GM19397 (cell line): ENCODE data around the gene GHRL.
A peak's percentile ranks its signal among the peaks of the same experiment; 100 is the strongest.

ENCODE experiments used
- ATAC-seq: cut with Tn5 transposase; IDR thresholded peaks from one replicate; pipeline ENCODE4 v1.9.1; 2021; ENCODE audit warnings: mild to moderate bottlenecking, moderate library complexity; ENCODE audit not compliant: unreplicated experiment

The GHRL gene

DNA sequence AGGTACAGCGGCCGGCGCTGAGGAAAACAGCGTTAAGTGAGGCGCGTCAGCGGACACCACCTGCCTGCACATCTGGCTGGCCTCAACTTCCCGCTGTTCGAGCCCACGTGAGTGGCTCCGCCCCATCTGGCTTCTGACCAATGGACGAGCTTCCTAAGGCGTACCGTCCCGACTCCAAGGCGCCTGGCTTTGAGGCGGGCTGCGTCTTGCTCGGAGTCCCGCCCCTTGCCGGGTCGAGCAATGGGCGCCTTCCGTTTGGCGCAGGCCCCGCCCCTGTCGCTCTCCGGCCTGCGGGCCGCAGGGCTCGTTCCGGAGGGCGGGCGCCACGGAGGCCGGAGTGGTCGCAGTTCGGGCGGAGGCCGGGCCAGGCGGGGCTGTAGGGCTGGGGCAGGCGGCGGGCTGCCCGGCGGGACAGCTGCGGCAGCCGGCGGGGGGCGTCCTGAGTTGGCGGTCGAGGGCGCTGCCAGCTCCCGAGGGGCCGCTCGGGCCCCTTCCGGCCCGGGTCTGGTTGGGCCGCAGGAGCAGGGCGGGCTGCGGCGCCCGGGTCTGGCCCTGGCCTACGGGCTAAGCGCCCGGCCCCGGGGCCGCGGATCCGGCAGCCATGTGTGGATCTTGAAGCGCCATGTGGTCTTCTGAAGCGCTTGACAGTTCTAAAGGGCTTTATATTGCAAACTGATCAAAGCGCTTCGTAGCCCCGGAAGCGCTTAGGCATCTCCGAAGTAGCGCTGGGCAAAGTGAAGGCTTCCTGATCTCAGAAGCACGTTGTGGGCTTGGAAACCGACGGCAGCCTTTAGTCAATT lies 44.4 kb downstream of the GHRL start, which contains the start of gene TATDN2:
Gene TATDN2 (plus strand): TSS at position 276 of the 800 bp plus-strand sequence. CDS start 742 bp downstream, outside the sequence.
- peak; percentile 94 for ATAC-seq

GRCh38 chr3:10247679-10248183 lies 45.0 kb downstream of the GHRL start:
- no peak for ATAC-seq

DNA sequence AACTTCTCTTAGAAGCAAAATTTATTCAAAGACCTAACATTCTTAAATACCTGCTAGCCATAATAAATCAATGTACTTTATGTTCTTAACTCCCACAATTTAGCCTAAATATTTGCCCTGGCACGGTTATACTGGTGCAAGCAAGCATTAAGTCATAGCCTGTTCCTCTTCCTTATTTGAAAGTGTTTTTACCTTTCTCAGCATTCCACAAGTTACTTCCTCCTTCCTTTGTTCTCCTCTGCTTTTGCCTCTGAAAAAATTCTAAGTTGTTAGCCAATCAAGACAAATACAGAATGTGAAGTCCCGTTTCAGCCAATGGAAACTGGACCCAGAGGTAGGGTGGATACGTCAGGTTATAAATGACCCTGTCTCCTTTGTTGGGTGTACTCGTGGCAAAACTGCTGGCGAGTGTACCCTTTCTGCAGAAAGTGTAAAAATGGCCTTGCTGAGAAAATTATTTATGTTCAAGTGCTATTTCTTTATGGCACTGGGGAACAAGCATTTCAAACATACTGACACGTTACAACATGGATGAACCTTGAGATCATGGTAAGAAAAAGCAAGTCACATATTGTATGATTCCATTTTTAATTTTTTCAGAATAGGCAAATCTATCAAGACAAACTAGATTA lies 47.5 kb downstream of the GHRL start:
- ATAC-seq, result no peak

DNA sequence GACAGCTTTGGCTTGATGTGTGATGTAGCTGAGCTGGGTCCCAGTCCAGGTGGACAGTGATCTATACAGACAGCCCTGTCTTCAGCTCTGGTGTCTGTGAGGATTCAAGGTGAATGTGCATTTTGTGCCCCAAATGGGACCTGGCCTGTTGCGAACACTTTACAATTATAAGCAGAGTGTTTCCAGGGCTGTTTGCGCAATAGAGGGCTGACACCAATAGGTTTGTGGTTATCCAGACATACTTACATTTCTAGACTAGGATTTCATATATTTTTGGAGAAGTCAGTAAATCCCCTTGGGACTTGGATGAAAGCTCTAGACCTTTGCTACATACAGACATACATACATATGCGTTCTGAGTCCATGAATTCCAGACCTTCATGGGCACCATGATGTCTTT lies 48.7 kb downstream of the GHRL start:
- no peak for ATAC-seq

- no peak for ATAC-seq
Observed at GRCh38 chr3:10242182-10243065, 50.3 kb downstream of the GHRL start.

DNA sequence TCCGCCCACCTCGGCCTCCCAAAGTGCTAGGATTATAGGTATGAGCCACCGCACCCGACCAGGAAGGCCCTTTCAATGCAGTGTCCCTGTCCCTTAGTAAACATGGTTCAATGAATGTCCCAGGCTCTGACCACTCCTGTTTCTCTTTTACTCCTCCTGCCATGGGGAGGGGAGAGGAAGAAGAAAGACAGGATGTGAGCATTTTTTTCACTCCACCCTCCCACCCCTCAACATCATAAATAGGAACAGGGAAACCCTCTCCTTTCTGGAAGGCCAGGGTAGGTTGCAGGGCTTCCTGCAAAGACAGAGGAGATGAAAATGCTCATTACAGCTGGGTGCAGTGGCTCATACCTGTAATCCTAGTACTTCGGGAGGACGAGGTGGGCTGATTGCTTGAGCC lies 51.9 kb downstream of the GHRL start:
- no peak for ATAC-seq

DNA sequence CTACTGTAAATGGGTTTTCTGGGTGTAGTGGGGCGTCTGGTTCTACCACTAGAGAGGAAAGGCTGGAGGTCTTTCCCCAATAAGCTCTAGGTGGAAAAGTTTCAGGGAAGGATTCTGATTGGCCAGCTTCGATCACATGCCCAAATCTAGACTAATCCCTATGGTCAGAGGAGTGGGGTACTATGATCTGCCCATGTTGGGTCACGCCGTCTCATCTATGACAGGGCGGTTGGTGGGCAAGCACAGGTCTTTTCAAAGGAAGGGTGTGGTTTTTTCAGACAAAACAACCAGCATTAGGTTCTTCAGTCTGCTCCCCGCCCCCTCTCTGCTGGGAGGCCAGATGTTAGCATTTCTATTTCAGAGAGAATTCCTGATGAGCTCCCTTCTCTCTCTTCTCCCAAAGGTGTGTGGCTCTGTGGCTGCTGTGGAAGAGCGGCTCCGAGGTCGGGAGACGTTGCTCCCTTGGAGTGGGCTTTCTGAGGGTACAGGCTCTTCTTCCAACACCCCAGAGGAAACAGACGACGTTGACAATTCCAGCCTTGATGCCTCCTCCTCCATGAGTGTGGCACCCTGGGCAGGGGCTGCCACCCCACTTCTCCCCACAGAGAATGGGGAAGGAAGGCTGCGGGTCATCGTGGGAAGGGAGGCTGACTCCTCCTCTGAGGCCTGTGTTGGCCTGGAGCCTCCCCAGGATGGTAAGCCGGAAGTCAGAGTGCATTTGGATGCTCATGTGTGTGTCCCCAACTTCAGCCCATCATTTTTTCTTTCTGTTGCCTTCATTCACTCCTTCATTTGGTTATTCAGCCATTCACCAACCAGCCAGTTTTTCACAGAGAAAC lies 54.2 kb downstream of the GHRL start:
- ATAC-seq, result no peak
